Lower lobe of right lung (tissue), 2 donors: ENCODE results near the gene SLC22A14. TPM values are rescaled to one million over a fixed set of nuclear protein-coding genes. Genes with fewer than 3 reads are reported as not detected.
"Not testable (repeated sequence)": the region's sequence is repeated elsewhere in the genome, so short reads cannot be mapped to it uniquely, and the experiment has no call there.

Experiments used
- ATAC-seq, 2 donors: fragments of 200-7000 bp; cut with Tn5 transposase; one replicate each; pipeline ENCODE4 v1.9.1; 2020 to 2022; ENCODE audit warnings: mild to moderate bottlenecking in 2 of 2, moderate library complexity in 2 of 2
- DNase-seq: peaks from one replicate; pipeline ENCODE4 v3.0.0-alpha.2; 2020
- H3K27ac ChIP-seq: fragments of 200-600 bp; one replicate; pipeline ENCODE4 v1.8.0; 2022
- H3K27me3 ChIP-seq: fragments of 200-600 bp; one replicate; pipeline ENCODE4 v1.8.0; 2022; ENCODE audit warnings: low read depth
- H3K36me3 ChIP-seq: fragments of 200-600 bp; one replicate; pipeline ENCODE4 v1.8.0; 2022; ENCODE audit warnings: mild to moderate bottlenecking
- H3K4me1 ChIP-seq: fragments of 200-600 bp; one replicate; pipeline ENCODE4 v1.8.0; 2022
- H3K4me3 ChIP-seq: fragments of 200-600 bp; one replicate; pipeline ENCODE4 v1.8.0; 2022; ENCODE audit warnings: mild to moderate bottlenecking
- H3K9me3 ChIP-seq: fragments of 200-600 bp; one replicate; pipeline ENCODE4 v1.8.0; 2022
- intact Hi-C: fragments of 100-400 bp; cut with DNase I; formaldehyde crosslinking; loops from one replicate; pipeline ENCODE4 v1.11.0; 2022
- long read RNA-seq: library from polyadenylated mRNA; unstranded; transcript quantifications from one replicate; pipeline ENCODE4 v2.0.0, GENCODE V29; 2021
- total RNA-seq: library from RNA; stranded (reverse); fragmentation: NEBNext Ultra II Directional; extraction: Animal tissue kit (Norgen Biotek cat#: 25700); gene quantifications from one replicate; pipeline ENCODE4 v1.2.1, GENCODE V29; 2021
- TF ChIP-seq, protein P1 (sequence below): fragments of 200-600 bp; IDR thresholded peaks from one replicate; pipeline ENCODE4 v1.8.0; 2022; ENCODE audit warnings: antibody characterized with exemption, mild to moderate bottlenecking
- donor health status: DM: no; HTN: yes; CAD: no; lungs with severe emphysema.

SLC22A14 gene, protein sequence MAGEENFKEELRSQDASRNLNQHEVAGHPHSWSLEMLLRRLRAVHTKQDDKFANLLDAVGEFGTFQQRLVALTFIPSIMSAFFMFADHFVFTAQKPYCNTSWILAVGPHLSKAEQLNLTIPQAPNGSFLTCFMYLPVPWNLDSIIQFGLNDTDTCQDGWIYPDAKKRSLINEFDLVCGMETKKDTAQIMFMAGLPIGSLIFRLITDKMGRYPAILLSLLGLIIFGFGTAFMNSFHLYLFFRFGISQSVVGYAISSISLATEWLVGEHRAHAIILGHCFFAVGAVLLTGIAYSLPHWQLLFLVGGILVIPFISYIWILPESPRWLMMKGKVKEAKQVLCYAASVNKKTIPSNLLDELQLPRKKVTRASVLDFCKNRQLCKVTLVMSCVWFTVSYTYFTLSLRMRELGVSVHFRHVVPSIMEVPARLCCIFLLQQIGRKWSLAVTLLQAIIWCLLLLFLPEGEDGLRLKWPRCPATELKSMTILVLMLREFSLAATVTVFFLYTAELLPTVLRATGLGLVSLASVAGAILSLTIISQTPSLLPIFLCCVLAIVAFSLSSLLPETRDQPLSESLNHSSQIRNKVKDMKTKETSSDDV
- total RNA-seq: not detected
- long read RNA-seq: 0 reads

DNA sequence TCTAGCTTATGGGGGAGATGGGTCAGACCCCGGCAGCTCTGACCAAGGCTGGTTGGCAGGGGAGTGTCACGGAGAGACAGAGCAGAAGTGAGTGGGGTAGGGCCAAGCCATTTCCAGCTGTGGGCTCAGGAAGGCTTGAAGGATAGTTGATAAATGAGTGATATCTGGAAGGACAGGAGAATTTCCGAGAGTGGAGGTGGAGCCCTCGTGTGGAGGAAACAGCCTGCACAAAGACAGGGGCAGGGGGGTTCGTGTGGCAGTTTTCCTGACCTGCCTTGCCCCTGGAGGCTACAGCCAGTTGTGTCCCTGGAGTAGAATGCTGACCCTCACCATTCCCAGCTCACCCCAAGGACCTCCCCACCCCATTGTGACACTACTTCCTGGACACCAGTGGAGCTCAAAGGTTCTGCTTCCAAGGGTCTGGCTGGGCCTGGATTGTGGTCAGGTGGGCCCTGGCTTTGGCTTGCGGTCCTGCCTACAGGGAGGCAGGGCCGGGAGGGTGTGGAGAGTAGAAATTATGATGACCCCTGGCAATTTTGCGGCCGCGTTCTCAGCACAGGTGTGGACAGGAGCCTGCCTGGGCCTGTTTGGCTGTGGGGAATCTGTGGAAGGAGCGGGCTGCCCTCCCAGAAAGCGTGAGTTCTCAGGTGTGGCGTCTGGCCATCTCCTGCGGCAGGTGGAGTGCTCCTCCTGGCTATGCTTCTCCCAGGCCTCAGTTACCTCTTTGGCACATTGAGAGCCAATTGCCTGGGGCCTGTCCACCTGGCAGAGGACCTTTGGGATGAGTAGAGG lies at the start of gene SLC22A14:
Gene SLC22A14 (plus strand): TSS at position 400 of the 792 bp plus-strand sequence. CDS start 23,733 bp downstream, outside the sequence.
- DNase-seq (no peak), ATAC-seq (no peak)
- Histone ChIP-seq H3K4me1 (no peaks in the 10 kb centered on the region), H3K9me3 (no peaks in the 10 kb centered on the region), H3K27ac (no peak within 1 kb of the TSS), H3K4me3 (no peak within 1 kb of the TSS), H3K36me3 (no peaks in the 10 kb centered on the region), H3K27me3 (no peaks in the 10 kb centered on the region)
- intact Hi-C loops: no loop called here
- TF ChIP-seq, protein P1, sequence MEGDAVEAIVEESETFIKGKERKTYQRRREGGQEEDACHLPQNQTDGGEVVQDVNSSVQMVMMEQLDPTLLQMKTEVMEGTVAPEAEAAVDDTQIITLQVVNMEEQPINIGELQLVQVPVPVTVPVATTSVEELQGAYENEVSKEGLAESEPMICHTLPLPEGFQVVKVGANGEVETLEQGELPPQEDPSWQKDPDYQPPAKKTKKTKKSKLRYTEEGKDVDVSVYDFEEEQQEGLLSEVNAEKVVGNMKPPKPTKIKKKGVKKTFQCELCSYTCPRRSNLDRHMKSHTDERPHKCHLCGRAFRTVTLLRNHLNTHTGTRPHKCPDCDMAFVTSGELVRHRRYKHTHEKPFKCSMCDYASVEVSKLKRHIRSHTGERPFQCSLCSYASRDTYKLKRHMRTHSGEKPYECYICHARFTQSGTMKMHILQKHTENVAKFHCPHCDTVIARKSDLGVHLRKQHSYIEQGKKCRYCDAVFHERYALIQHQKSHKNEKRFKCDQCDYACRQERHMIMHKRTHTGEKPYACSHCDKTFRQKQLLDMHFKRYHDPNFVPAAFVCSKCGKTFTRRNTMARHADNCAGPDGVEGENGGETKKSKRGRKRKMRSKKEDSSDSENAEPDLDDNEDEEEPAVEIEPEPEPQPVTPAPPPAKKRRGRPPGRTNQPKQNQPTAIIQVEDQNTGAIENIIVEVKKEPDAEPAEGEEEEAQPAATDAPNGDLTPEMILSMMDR: no peak

- Histone ChIP-seq H3K27me3 (no peaks in the 10 kb centered on the region), H3K36me3 (peaks cover 55% of the 10 kb centered on the region), H3K9me3 (peaks cover 7% of the 10 kb centered on the region), H3K4me1 (peaks cover 3% of the 10 kb centered on the region), H3K4me3 (no peak overlapping the region), H3K27ac (no peak overlapping the region)
- TF ChIP-seq, protein P1: no peak
- ATAC-seq (no peak), DNase-seq (no peak)
- intact Hi-C loops: no loop called here
Observed at GRCh38 chr3:38232701-38233100, 49.4 kb upstream of the SLC22A14 start.

GRCh38 chr3:38235466-38235865 lies 46.6 kb upstream of the SLC22A14 start:
- TF ChIP-seq, protein P1: no peak
- H3K36me3 ChIP-seq: peaks cover 63% of the 10 kb centered on the region
- H3K9me3 ChIP-seq: peaks cover 21% of the 10 kb centered on the region
- no peak overlapping the region for H3K27ac ChIP-seq
- intact Hi-C loops: no loop called here
- no peaks in the 10 kb centered on the region for H3K27me3 ChIP-seq
- no peak overlapping the region for H3K4me3 ChIP-seq
- H3K4me1 ChIP-seq: no peaks in the 10 kb centered on the region
- DNase-seq: no peak
- ATAC-seq: no peak

DNA sequence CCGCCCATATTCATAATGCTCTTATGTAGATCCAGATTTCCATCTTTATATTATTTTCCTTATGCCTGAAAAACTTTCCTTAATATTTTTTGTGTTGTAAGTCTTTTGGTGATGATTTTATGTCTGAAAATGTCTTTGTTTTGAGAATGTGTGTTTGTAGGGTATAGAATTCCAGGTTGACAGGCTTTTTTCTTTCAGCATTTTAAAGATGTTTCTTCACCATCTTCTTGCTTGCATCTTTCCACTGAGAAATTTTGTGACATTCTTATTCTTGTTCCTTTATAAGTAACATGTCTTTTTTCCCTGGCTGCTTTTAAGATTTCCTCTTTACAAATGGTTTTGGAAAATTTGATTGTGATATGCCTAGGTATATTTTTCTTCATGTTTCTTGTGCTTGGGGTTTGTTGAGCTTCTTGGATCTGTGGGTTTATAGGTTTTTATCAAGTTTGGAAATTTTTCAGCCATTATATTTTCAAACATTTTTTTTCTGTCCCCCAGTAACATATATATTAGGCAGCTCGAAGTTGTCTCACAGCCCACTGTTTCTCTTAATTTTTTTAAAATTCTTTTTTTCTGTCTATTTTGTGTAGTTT lies 43.6 kb upstream of the SLC22A14 start:
- H3K27ac ChIP-seq: no peak overlapping the region
- intact Hi-C loops: no loop called here
- H3K9me3 ChIP-seq: peaks cover 21% of the 10 kb centered on the region
- H3K4me1 ChIP-seq: no peaks in the 10 kb centered on the region
- no peak overlapping the region for H3K4me3 ChIP-seq
- DNase-seq: no peak
- peaks cover 60% of the 10 kb centered on the region for H3K36me3 ChIP-seq
- TF ChIP-seq, protein P1: no peak
- H3K27me3 ChIP-seq: no peaks in the 10 kb centered on the region
- ATAC-seq: no peak

DNA sequence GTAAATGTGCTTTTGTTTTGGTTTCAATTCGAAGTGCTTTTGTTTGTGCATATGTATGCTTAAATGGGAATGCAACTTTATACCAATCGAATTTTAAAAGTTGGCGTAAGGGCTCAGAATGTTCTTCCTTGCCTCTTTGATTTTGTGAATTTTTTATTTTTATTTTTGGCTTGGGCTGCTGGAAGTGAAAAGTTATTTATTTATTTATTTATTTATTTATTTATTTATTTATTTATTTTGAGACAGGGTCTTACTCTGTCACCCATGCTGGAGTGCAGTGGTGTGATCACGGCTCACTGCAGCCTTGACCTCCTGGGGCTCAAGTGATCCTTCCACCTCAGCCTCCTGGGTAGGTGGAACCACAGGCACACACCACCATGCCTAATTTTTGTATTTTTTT lies 39.3 kb upstream of the SLC22A14 start:
- H3K27me3 ChIP-seq, H3K4me1 ChIP-seq, intact Hi-C loops, ATAC-seq, H3K27ac ChIP-seq, DNase-seq, H3K4me3 ChIP-seq: not testable (repeated sequence)
- Histone ChIP-seq H3K36me3 (peaks cover 53% of the 10 kb centered on the region), H3K9me3 (peaks cover 13% of the 10 kb centered on the region)
